IMR-90 (cell line): ENCODE data around the gene ATP6V0A4. TPM values are rescaled to one million over a fixed set of nuclear protein-coding genes. Genes with fewer than 3 reads are reported as not detected.

Experiments
- ATAC-seq: fragments of 200-7000 bp; cut with Tn5 transposase; 2 replicates; pipeline ENCODE4 v1.9.1; 2020; ENCODE audit warnings: low read depth, mild to moderate bottlenecking, moderate library complexity
- BruUV-seq: library from RNA; stranded (reverse); fragments of 400-500 nt; replicated peaks from 2 replicates; lab custom pipeline; 2021; lab: Mats Ljungman, UMichigan
- CTCF ChIA-PET: fragments of 300-600 bp; formaldehyde crosslinking; extraction: SDS; loops from one replicate; lab custom pipeline; 2021; ENCODE audit warnings: antibody characterized with exemption; lab: Yijun Ruan, JAX
- POLR2A ChIA-PET: fragments of 300-600 bp; sonication (Branson Sonifier 250); formaldehyde crosslinking; loops from one replicate; lab custom pipeline; 2022; ENCODE audit warnings: antibody characterized with exemption; ENCODE audit not compliant: unreplicated experiment; lab: Charles Lee
- DNase-seq: peaks from one replicate; pipeline ENCODE4 v3.0.0; 2013
- H2AFZ ChIP-seq: replicated peaks from 2 replicates; pipeline ENCODE3; 2013; ENCODE audit warnings: low read length, mild to moderate bottlenecking; ENCODE audit not compliant: poor library complexity
- H2AK5ac ChIP-seq: 2 replicates; pipeline ENCODE4 v1.6.1; 2013; ENCODE audit warnings: low read depth, low read length, inconsistent platforms
- H2AK9ac ChIP-seq: replicated peaks from 2 replicates; pipeline ENCODE3; 2013; ENCODE audit warnings: mild to moderate bottlenecking, low read depth, low read length, moderate library complexity; ENCODE audit not compliant: poor library complexity
- H2BK120ac ChIP-seq: 2 replicates; pipeline ENCODE4 v1.6.1; 2013; ENCODE audit warnings: low read depth, low read length, inconsistent platforms
- H2BK15ac ChIP-seq: 3 replicates; pipeline ENCODE4 v1.6.1; 2013; ENCODE audit warnings: low read depth, low read length, inconsistent platforms
- H2BK20ac ChIP-seq: 2 replicates; pipeline ENCODE4 v1.6.1; 2013; ENCODE audit warnings: low read depth, mild to moderate bottlenecking, inconsistent platforms, low read length, moderate library complexity
- H2BK5ac ChIP-seq: 2 replicates; pipeline ENCODE4 v1.6.1; 2013; ENCODE audit warnings: mild to moderate bottlenecking, low read depth, low read length, inconsistent platforms; ENCODE audit not compliant: poor library complexity, severe bottlenecking
- H3K14ac ChIP-seq: replicated peaks from 2 replicates; pipeline ENCODE4 v1.6.1; 2013; ENCODE audit warnings: low read depth, low read length, inconsistent platforms
- H3K18ac ChIP-seq: 2 replicates; pipeline ENCODE4 v1.6.1; 2013; ENCODE audit warnings: low read depth, low read length, control low read depth
- H3K23ac ChIP-seq: 2 replicates; pipeline ENCODE4 v1.6.1; 2013; ENCODE audit warnings: low read depth, low read length, inconsistent platforms
- H3K27ac ChIP-seq: 2 replicates; pipeline ENCODE4 v1.5.1; 2013; ENCODE audit warnings: mild to moderate bottlenecking, control low read depth, low read length; ENCODE audit not compliant: insufficient read depth
- H3K27me3 ChIP-seq: 2 replicates; pipeline ENCODE4 v1.6.1; 2013; ENCODE audit warnings: low read length; ENCODE audit not compliant: control insufficient read depth, insufficient read depth
- H3K36me3 ChIP-seq: 2 replicates; pipeline ENCODE4 v1.6.1; 2013; ENCODE audit warnings: low read length, mixed read lengths; ENCODE audit not compliant: control insufficient read depth, insufficient read depth
- H3K4ac ChIP-seq: 2 replicates; pipeline ENCODE4 v1.6.1; 2013; ENCODE audit warnings: low read depth, low read length, inconsistent platforms
- H3K4me1 ChIP-seq: 2 replicates; pipeline ENCODE4 v1.6.1; 2013; ENCODE audit warnings: low read length, mixed read lengths; ENCODE audit not compliant: control insufficient read depth, insufficient read depth
- H3K4me2 ChIP-seq: 2 replicates; pipeline ENCODE4 v1.6.1; 2013; ENCODE audit warnings: low read depth, mild to moderate bottlenecking, control low read depth, low read length, moderate library complexity
- H3K4me3 ChIP-seq: 2 replicates; pipeline ENCODE4 v1.5.1; 2013; ENCODE audit warnings: low read depth, mild to moderate bottlenecking, control low read depth, low read length, moderate library complexity; ENCODE audit not compliant: insufficient read depth
- H3K56ac ChIP-seq: 2 replicates; pipeline ENCODE4 v1.6.1; 2013; ENCODE audit warnings: low read length, inconsistent platforms; ENCODE audit not compliant: insufficient read depth; ENCODE audit errors: extremely low read depth
- H3K79me1 ChIP-seq, 2 experiments: 2 replicates each; pipeline ENCODE4 v1.6.1; 2013; ENCODE audit warnings: low read length in 2 of 2, inconsistent platforms in 1 of 2, low read depth in 1 of 2
- H3K9ac ChIP-seq: 2 replicates; pipeline ENCODE4 v1.6.1; 2013; ENCODE audit warnings: low read depth, low read length, control low read depth
- H3K9me1 ChIP-seq: 2 replicates; pipeline ENCODE4 v1.6.1; 2013; ENCODE audit warnings: low read length, inconsistent platforms; ENCODE audit not compliant: insufficient read depth
- H3K9me3 ChIP-seq: 2 replicates; pipeline ENCODE4 v1.6.1; 2013; ENCODE audit warnings: low read length; ENCODE audit not compliant: control insufficient read depth, insufficient read depth
- H4K20me1 ChIP-seq: 2 replicates; pipeline ENCODE4 v1.6.1; 2013; ENCODE audit warnings: low read length, inconsistent platforms; ENCODE audit not compliant: insufficient read depth
- H4K5ac ChIP-seq: 2 replicates; pipeline ENCODE4 v1.6.1; 2013; ENCODE audit warnings: mild to moderate bottlenecking, low read depth, low read length, control low read depth
- H4K8ac ChIP-seq, 2 experiments: 2 replicates each; pipeline ENCODE4 v1.6.1; 2013; ENCODE audit warnings: low read depth in 2 of 2, low read length in 2 of 2, control low read depth in 1 of 2, inconsistent platforms in 1 of 2
- H4K91ac ChIP-seq: 2 replicates; pipeline ENCODE4 v1.6.1; 2013; ENCODE audit warnings: low read depth, low read length, inconsistent platforms; ENCODE audit not compliant: insufficient read depth
- MAFK ChIP-seq: IDR thresholded peaks from 2 replicates; pipeline ENCODE4 v1.6.1; 2012; ENCODE audit warnings: low read depth, low read length, improper control_type of control experiment
- NFE2L2 ChIP-seq: fragments of 150-350 bp; IDR thresholded peaks from 2 replicates; pipeline ENCODE4 v1.6.1; 2016; ENCODE audit warnings: low read depth, mild to moderate bottlenecking, low read length
- RAD21 ChIP-seq: IDR thresholded peaks from 2 replicates; pipeline ENCODE4 v1.6.1; 2012; ENCODE audit warnings: low read length, improper control_type of control experiment
- RFX5 ChIP-seq: IDR thresholded peaks from 2 replicates; pipeline ENCODE4 v1.8.0; 2012; ENCODE audit warnings: low read depth, mild to moderate bottlenecking, low read length, moderate library complexity
- SMC3 ChIP-seq: fragments of 150-350 bp; IDR thresholded peaks from 2 replicates; pipeline ENCODE4 v1.6.1; 2016; ENCODE audit warnings: low read depth, mild to moderate bottlenecking, antibody characterized with exemption, low read length, moderate library complexity
- WGBS, 2 experiments: methylation state at CpG; one replicate each; pipeline versions ENCODE4 v1.1.5 to v1.1.7; 2013; ENCODE audit warnings: missing lambda C conversion rate in 2 of 2; ENCODE audit not compliant: insufficient read length in 1 of 2; ENCODE audit errors: extremely low coverage in 2 of 2; 5-methylcytosine and 5-hydroxymethylcytosine counted together
- dilution Hi-C: fragments of 300-500 bp; cut with HindIII; formaldehyde crosslinking; loops from one replicate; pipeline ENCODE4 v1.14.3; 2018; ENCODE audit warnings: low sequenced_read_pairs; ENCODE audit not compliant: unreplicated experiment
- in situ Hi-C: fragments of 300-500 bp; cut with MboI; formaldehyde crosslinking; loops from 3 replicates; pipeline ENCODE4 v1.14.3; 2019; ENCODE audit warnings: low sequenced_read_pairs, inconsistent platforms, mixed read lengths
- intact Hi-C: fragments of 100-400 bp; cut with micrococcal nuclease; formaldehyde crosslinking; loops from 2 replicates; pipeline ENCODE4 v1.10.0; 2022
- polyA plus RNA-seq, 3 experiments: library from polyadenylated mRNA; depleted of rRNA; stranded (reverse); fragments of >200 nt; gene quantifications; 2 replicates each; pipeline ENCODE4 v1.2.3, GENCODE V29; 2012; ENCODE audit warnings: low replicate concordance in 1 of 3
- total RNA-seq: library from RNA; depleted of rRNA; stranded (reverse); fragments of >200 nt; gene quantifications from 2 replicates; pipeline ENCODE4 v1.2.3, GENCODE V29; 2012

The ATP6V0A4 gene
- total and polyA plus RNA-seq, 2 of the 4 experiments (the other 2 are of a cell fraction) = 0.05 to 0.18 TPM

DNA sequence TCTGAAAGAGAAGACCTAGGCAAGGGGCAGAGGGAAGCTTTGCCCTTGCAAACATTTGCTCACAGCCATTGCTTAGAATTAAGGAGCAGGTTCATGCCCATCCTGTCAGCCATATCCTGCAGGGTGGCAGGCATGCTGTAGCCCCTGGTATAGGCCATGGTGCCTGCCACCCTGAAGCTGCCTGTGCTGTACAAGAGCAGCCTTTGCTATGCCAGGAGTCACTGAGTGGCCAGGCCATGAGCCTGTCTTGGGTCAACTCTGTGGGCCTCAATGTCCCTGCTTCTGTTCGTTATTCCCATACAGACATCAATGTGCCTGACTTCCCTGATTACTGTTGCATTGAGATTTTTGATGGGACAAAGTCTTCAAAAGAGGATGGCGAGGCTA is 96.5 kb downstream of the ATP6V0A4 start:
- Histone ChIP-seq H3K4ac (no peak overlapping the region), H3K9ac (no peak overlapping the region), H2AK9ac (no peak overlapping the region), H4K91ac (no peak overlapping the region), H3K4me1 (no peaks in the 10 kb centered on the region), H4K20me1 (no peaks in the 10 kb centered on the region), H3K9me1 (no peaks in the 10 kb centered on the region), H3K36me3 (no peaks in the 10 kb centered on the region), H2AFZ (no peak overlapping the region), H2BK20ac (no peak overlapping the region), H3K56ac (no peak overlapping the region), H3K4me2 (no peak overlapping the region), H4K5ac (no peak overlapping the region), H2AK5ac (no peak overlapping the region), H3K9me3 (peaks cover 2% of the 10 kb centered on the region; the same call in 1 of the 2 replicates), H3K27me3 (no peaks in the 10 kb centered on the region), H3K18ac (no peak overlapping the region), H3K79me1 (no peaks in the 10 kb centered on the region), H3K14ac (no peak overlapping the region), H3K23ac (no peak overlapping the region), H3K27ac (no peak overlapping the region), H3K4me3 (no peak overlapping the region), H2BK120ac (no peak overlapping the region), H2BK15ac (no peak overlapping the region), H4K8ac (no peak overlapping the region), H2BK5ac (no peak overlapping the region)
- TF ChIP-seq RFX5 = no peak
- TF ChIP-seq NFE2L2 = no peak
- no peak for TF ChIP-seq MAFK
- no peak for TF ChIP-seq RAD21
- no peak for TF ChIP-seq SMC3
- intact Hi-C loops = no loop called here
- ChIA-PET CTCF (no interaction called here), POLR2A (no interaction called here)
- ATAC-seq (no peak), DNase-seq (no peak)
- no TSS peak for BruUV-seq
- in situ Hi-C loops = no loop called here
- dilution Hi-C loops = no loop called here
- 0% methylated on average over 1 of the region's 2 CpGs; no CpG with 5 or more reads in 1 of the 2 experiments for WGBS, 2 experiments
